Measurements from ENCODE around the gene PRPSAP2. TPM values are rescaled to one million over a fixed set of nuclear protein-coding genes. Genes with fewer than 3 reads are reported as not detected.

PRPSAP2 gene
- total RNA-seq, 1 donor from 2014 or later, result 50.6 TPM

DNA sequence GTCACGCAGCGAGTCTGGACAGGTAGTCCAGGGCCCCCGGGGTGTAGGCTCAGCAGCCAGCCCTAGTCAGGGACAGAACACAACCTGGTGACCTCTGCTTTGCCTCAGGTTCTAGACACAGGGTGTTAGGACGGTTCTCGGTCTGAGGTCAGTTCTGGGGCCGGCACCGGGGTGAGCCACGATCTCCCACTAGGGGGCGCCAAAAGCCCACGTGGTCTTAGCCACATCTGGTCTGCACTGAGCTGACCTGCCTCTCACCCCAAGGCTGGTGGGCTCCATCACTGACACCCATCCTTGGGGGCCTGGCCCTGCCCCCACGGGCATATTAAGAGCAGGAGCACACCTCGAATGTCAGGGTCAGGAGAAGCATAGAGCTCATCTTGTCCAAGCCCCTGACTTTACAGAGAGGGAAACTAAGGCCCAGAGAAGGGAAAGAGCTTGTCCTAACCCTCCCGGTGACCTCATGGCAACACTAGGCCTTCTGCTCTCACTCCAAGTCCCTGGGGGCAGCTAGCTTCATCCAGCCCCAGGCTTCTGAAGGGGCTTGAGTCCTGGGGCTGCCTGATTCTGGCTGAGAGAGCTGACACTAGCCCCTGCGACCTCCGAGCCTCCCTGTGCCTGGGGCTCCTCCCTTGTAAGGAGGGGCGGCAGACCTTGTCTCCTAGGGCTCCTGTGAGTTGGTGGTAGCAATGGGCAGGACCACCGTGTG, 103.0 kb downstream of the PRPSAP2 start:
- no peak overlapping the region for H2AFZ ChIP-seq (ENCODE audit: low read depth, low read length)
- H3K9me3 ChIP-seq (ENCODE audit: insufficient read depth, low read depth, low read length), result no peaks in the 10 kb centered on the region
- H3K4me2 ChIP-seq (ENCODE audit: low read length), result no peak overlapping the region
- no peak overlapping the region for H3K9ac ChIP-seq (ENCODE audit: low read length)
- H3K79me2 ChIP-seq (ENCODE audit: insufficient read depth, low read length), result no peaks in the 10 kb centered on the region
- peak overlapping the region; percentile 18 for H3K27ac Mint-ChIP-seq (ENCODE audit: unreplicated experiment)
- H4K20me1 ChIP-seq (ENCODE audit: insufficient read depth, low read length), result no peaks in the 10 kb centered on the region
- FAIRE-seq (no peak), DNase-seq (ENCODE audit: low read depth) (no peak)
- H3K36me3 ChIP-seq (ENCODE audit: insufficient read depth, low read length), result no peaks in the 10 kb centered on the region
- no peaks in the 10 kb centered on the region for H3K9me3 Mint-ChIP-seq (ENCODE audit: unreplicated experiment)
- no peak overlapping the region for H3K4me3 ChIP-seq (ENCODE audit: insufficient read depth, low read depth, low read length)
- peaks cover 25% of the 10 kb centered on the region for H3K4me1 ChIP-seq (ENCODE audit: insufficient read depth, low read length)
- H3K36me3 Mint-ChIP-seq (ENCODE audit: low read depth, unreplicated experiment), result no peaks in the 10 kb centered on the region
- H3K4me3 Mint-ChIP-seq (ENCODE audit: unreplicated experiment), result no peak overlapping the region
- H3K27ac ChIP-seq (ENCODE audit: low read depth, low read length), result no peak overlapping the region
- peaks cover 7% of the 10 kb centered on the region for H3K27me3 Mint-ChIP-seq (ENCODE audit: low read depth, unreplicated experiment)
- peaks cover 10% of the 10 kb centered on the region for H3K4me1 Mint-ChIP-seq (ENCODE audit: low read depth, unreplicated experiment)
- no peak for TF ChIP-seq EZH2 (IDR thresholded peaks at IDR 0.05; ENCODE audit: insufficient read depth, low read length)
- TF ChIP-seq, protein P1, sequence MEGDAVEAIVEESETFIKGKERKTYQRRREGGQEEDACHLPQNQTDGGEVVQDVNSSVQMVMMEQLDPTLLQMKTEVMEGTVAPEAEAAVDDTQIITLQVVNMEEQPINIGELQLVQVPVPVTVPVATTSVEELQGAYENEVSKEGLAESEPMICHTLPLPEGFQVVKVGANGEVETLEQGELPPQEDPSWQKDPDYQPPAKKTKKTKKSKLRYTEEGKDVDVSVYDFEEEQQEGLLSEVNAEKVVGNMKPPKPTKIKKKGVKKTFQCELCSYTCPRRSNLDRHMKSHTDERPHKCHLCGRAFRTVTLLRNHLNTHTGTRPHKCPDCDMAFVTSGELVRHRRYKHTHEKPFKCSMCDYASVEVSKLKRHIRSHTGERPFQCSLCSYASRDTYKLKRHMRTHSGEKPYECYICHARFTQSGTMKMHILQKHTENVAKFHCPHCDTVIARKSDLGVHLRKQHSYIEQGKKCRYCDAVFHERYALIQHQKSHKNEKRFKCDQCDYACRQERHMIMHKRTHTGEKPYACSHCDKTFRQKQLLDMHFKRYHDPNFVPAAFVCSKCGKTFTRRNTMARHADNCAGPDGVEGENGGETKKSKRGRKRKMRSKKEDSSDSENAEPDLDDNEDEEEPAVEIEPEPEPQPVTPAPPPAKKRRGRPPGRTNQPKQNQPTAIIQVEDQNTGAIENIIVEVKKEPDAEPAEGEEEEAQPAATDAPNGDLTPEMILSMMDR (IDR thresholded peaks at IDR 0.05; ENCODE audit: insufficient read depth, low read depth, low read length), result peak; percentile 66
- no peaks in the 10 kb centered on the region for H3K27me3 ChIP-seq (ENCODE audit: insufficient read depth, low read length)

DNA sequence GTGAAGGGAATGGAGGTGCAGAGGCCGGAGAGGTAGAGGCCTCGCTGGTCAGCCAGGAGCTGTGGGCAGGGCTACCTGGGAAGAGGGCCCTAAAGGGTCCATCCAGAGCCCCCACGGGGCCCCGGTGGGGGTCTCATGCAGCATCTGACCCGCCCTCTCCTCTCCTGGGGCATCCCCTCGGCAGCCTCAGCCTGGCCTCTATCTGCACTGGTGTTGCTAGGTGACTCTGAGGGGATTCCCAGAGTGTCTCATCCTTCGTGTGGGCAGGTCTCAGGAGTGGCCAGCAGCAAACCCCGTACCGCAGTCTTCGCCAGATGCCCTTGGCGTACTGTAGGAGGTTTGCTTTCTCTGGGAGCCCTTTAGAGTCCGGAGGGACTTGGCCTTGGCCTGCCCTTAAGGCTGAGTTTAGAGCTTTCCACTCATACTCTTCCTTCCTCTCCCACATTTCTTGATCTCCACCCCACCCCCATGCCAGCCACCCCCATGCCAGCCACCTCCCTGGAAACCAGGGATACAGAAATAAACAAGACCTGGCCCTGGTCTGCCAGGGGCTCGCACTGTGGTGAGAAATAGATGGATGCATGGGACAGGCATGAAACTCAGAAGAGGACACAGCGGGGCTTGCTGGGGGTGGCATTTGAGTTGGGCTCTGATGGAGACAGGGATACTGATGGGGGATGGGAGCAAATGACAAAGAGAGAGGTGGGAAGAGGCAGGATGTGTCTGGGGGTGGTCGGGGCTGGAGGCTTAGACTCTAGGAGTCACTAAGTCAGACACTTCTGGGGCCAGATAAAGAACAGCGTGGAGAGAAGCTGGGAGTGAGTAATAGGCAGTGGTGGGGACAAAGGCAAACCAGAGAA, 103.9 kb downstream of the PRPSAP2 start:
- no peak overlapping the region for H3K4me3 ChIP-seq (ENCODE audit: insufficient read depth, low read depth, low read length)
- Mint-ChIP-seq H3K27me3 (ENCODE audit: low read depth, unreplicated experiment) (peaks cover 7% of the 10 kb centered on the region), H3K36me3 (ENCODE audit: low read depth, unreplicated experiment) (no peaks in the 10 kb centered on the region), H3K27ac (ENCODE audit: unreplicated experiment) (peak overlapping the region; percentile 5), H3K4me3 (ENCODE audit: unreplicated experiment) (no peak overlapping the region), H3K4me1 (ENCODE audit: low read depth, unreplicated experiment) (peaks cover 10% of the 10 kb centered on the region), H3K9me3 (ENCODE audit: unreplicated experiment) (no peaks in the 10 kb centered on the region)
- no peaks in the 10 kb centered on the region for H3K9me3 ChIP-seq (ENCODE audit: insufficient read depth, low read depth, low read length)
- TF ChIP-seq, protein P1 (IDR thresholded peaks at IDR 0.05; ENCODE audit: insufficient read depth, low read depth, low read length), result no peak
- no peak for TF ChIP-seq EZH2 (IDR thresholded peaks at IDR 0.05; ENCODE audit: insufficient read depth, low read length)
- no peaks in the 10 kb centered on the region for H3K36me3 ChIP-seq (ENCODE audit: insufficient read depth, low read length)
- no peaks in the 10 kb centered on the region for H4K20me1 ChIP-seq (ENCODE audit: insufficient read depth, low read length)
- H2AFZ ChIP-seq (ENCODE audit: low read depth, low read length), result peak overlapping the region; percentile 23
- no peaks in the 10 kb centered on the region for H3K79me2 ChIP-seq (ENCODE audit: insufficient read depth, low read length)
- H3K27me3 ChIP-seq (ENCODE audit: insufficient read depth, low read length), result no peaks in the 10 kb centered on the region
- peaks cover 25% of the 10 kb centered on the region for H3K4me1 ChIP-seq (ENCODE audit: insufficient read depth, low read length)
- DNase-seq (ENCODE audit: low read depth) (no peak), FAIRE-seq (no peak)
- no peak overlapping the region for H3K27ac ChIP-seq (ENCODE audit: low read depth, low read length)
- peak overlapping the region; percentile 45 for H3K9ac ChIP-seq (ENCODE audit: low read length)
- H3K4me2 ChIP-seq (ENCODE audit: low read length), result peak overlapping the region; percentile 16
